Bronchial epithelial cell (primary cell): Measurements from ENCODE around the gene SPRED2. TPM values are rescaled to one million over a fixed set of nuclear protein-coding genes. Genes with fewer than 3 reads are reported as not detected.

Experiments used
- DNase-seq: peaks from one replicate; pipeline ENCODE4 v3.0.0-alpha.2; 2010; ENCODE audit warnings: low read depth
- FAIRE-seq: peaks from 2 replicates; lab custom pipeline; 2011; peaks lifted over from hg19 to GRCh38; lab: Jason Lieb, UNC
- H3K27me3 ChIP-seq: 2 replicates; pipeline ENCODE4 v1.5.1; 2011; ENCODE audit warnings: low read length; ENCODE audit not compliant: control insufficient read depth, insufficient read depth
- H3K36me3 ChIP-seq: 2 replicates; pipeline ENCODE4 v1.5.1; 2011; ENCODE audit warnings: low read length; ENCODE audit not compliant: control insufficient read depth, insufficient read depth
- H3K4me3 ChIP-seq: 2 replicates; pipeline ENCODE4 v1.5.1; 2011; ENCODE audit warnings: mild to moderate bottlenecking, low read depth, low read length, control low read depth
- total RNA-seq: library from RNA; depleted of rRNA; stranded (reverse); fragments of >200 nt; gene quantifications from 2 replicates; pipeline ENCODE4 v1.2.1, GENCODE V29; 2014
- TF ChIP-seq, protein P1 (sequence below): IDR thresholded peaks from 2 replicates; pipeline ENCODE4 v1.5.1; 2011; ENCODE audit warnings: mild to moderate bottlenecking, moderate library complexity, low read length, control low read depth, inconsistent platforms; ENCODE audit not compliant: insufficient read depth, severe bottlenecking

The SPRED2 gene
- total RNA-seq, 1 donor from 2014 or later: 3.4 TPM

DNA sequence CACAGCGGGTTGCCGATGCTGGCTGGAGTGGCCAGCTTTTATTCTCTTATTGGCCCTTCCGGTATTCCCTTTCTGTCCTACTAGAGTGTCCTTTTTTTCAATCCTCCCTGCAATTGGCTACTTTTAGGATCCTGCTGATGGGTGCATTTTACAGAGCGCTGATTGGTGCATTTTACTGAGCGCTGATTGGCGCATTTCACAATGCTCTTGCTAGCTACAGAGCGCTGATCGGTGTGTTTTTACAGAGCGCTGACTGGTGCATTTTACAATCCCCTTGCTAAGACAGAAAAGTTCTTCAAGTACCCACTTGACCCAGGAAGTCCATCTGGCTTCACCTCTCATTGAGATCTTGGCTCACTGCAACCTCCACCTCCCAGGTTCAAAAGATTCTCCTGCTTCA lies 44.4 kb upstream of the SPRED2 start:
- Histone ChIP-seq H3K36me3 (no peaks in the 10 kb centered on the region), H3K4me3 (no peak overlapping the region), H3K27me3 (no peaks in the 10 kb centered on the region)
- TF ChIP-seq, protein P1, sequence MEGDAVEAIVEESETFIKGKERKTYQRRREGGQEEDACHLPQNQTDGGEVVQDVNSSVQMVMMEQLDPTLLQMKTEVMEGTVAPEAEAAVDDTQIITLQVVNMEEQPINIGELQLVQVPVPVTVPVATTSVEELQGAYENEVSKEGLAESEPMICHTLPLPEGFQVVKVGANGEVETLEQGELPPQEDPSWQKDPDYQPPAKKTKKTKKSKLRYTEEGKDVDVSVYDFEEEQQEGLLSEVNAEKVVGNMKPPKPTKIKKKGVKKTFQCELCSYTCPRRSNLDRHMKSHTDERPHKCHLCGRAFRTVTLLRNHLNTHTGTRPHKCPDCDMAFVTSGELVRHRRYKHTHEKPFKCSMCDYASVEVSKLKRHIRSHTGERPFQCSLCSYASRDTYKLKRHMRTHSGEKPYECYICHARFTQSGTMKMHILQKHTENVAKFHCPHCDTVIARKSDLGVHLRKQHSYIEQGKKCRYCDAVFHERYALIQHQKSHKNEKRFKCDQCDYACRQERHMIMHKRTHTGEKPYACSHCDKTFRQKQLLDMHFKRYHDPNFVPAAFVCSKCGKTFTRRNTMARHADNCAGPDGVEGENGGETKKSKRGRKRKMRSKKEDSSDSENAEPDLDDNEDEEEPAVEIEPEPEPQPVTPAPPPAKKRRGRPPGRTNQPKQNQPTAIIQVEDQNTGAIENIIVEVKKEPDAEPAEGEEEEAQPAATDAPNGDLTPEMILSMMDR: no peak
- FAIRE-seq (no peak), DNase-seq (no peak)

DNA sequence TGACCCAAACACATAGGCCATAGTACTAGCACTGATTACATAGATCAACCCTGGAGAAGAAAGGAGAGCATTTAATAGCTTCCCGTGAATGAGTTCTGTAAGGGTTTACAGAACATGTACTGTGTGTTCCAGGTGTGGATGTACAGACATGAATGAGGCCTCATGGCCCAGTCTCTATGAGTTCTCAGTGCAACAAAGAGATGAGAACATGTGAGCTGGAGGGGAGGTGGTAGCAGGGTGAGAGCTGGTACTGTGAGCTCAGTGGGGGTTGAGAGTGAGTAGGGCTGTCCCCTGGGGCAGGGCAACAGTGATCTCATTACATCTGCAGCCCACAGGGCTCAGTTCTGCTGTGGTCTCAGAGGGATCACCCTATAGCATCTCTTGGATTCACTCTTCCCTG lies 42.6 kb upstream of the SPRED2 start:
- DNase-seq (no peak), FAIRE-seq (peak; percentile 72)
- Histone ChIP-seq H3K27me3 (no peaks in the 10 kb centered on the region), H3K36me3 (no peaks in the 10 kb centered on the region), H3K4me3 (no peak overlapping the region)
- TF ChIP-seq, protein P1: no peak

DNA sequence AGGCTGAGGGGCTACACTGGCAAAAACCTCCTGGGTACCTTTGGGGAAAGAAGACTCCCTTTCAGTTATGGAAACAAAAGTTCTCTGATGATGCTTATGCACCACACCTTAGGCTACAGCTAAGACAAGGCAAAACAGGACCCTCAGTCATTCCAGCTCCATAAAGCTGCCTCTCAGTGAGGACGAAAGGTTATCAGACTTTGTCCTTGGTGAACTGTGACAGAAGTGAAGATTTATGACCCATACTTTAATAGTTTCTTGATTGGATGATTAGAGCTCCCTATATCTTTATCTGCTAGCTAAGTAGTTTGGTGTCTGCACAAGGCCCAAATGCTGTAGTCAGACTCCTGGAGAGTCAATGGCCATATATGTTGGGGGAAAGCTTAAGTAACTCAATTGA lies 40.6 kb upstream of the SPRED2 start:
- H3K36me3 ChIP-seq: no peaks in the 10 kb centered on the region
- TF ChIP-seq, protein P1: no peak
- no peak overlapping the region for H3K4me3 ChIP-seq
- DNase-seq: no peak
- no peaks in the 10 kb centered on the region for H3K27me3 ChIP-seq
- no peak for FAIRE-seq

DNA sequence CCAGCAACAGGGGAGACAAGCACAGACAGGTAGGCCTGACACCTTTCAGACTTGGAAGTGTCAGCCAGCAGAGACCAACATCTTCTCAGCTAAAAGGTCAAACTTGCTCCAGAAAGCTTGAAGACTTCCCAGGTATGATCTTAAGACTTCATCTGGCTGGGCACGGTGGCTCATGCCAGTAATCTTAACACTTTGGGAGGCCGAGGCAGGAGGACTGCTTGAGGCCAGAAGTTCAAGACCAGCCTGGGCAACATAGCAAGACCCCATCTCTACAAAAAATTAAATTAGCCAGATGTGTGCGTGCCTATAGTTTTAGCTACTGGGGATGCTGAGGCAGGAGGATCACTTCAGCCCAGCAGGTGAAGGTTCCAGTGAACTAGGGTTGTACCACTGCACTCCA lies 39.0 kb upstream of the SPRED2 start:
- TF ChIP-seq, protein P1: no peak
- H3K4me3 ChIP-seq: no peak overlapping the region
- H3K27me3 ChIP-seq: no peaks in the 10 kb centered on the region
- FAIRE-seq: no peak
- DNase-seq: peak; percentile 32
- H3K36me3 ChIP-seq: no peaks in the 10 kb centered on the region

DNA sequence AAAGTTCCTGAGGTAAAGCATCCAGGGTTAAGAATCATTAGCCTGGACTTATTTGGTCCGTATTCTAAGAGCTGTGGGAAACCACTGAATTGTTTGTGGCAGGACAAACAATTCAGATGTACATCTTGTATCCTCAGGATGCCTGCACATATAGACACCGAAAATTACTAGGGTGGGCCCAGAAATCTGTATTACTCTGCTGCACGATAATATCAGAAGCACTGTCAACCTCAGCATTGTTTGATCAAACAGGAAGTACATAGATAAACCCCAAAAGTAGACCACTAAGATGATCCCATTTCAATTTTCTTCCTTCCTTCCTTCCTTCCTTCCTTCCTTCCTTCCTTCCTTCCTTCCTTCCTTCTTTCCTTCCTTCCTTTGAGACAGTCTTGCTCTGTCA lies 34.2 kb upstream of the SPRED2 start:
- Histone ChIP-seq H3K36me3 (no peaks in the 10 kb centered on the region), H3K27me3 (no peaks in the 10 kb centered on the region), H3K4me3 (no peak overlapping the region)
- no peak for DNase-seq
- no peak for FAIRE-seq
- TF ChIP-seq, protein P1: no peak

DNA sequence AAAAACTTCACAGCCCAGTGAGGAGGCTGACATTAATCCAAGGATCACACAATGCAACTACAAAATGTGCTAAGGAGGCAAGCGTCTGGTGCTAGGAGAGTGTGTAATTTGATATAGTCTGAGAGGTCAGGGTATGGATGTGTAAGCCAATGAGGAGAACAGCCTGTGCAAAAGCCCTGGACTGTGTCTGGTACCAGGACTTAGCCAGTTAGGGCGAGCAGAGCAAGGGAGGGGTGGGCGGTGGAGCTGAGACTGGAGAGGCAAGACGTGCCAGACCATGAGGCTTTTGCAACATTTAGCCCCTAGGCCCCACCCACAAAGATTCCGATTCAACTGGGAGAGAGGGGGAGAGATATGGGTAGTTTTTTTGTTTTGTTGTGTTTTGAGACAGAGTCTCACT lies 33.5 kb upstream of the SPRED2 start:
- FAIRE-seq: no peak
- H3K36me3 ChIP-seq: no peaks in the 10 kb centered on the region

More for the DNA sequence above, 33.5 kb upstream of the SPRED2 start:
- no peaks in the 10 kb centered on the region for H3K27me3 ChIP-seq
- DNase-seq: no peak
- TF ChIP-seq, protein P1: no peak
- H3K4me3 ChIP-seq: no peak overlapping the region
